ENCODE measurements around the gene PSMD13.
A peak's percentile ranks its signal among the peaks of the same experiment; 100 is the strongest.

PSMD13 gene

GRCh38 chr11:297586-298405, 61.0 kb downstream of the PSMD13 start:
- DNase-seq (ENCODE audit: extremely low read depth in 1 of 2, low read depth in 1 of 2) = peak in 1 of 2 donors; percentile 53

GRCh38 chr11:298406-299065, 61.8 kb downstream of the PSMD13 start:
- no peak for DNase-seq (ENCODE audit: extremely low read depth in 1 of 2, low read depth in 1 of 2)

- DNase-seq (ENCODE audit: extremely low read depth in 1 of 2, low read depth in 1 of 2) = no peak
These were observed 62.5 kb downstream of the PSMD13 start, which contains the start of gene IFITM5 for GRCh38 chr11:299081-299891. TSS of gene IFITM5 (minus strand) at chr11:299526. CDS start at chr11:299490, 36 bp downstream.

- no peak for DNase-seq (ENCODE audit: extremely low read depth in 1 of 2, low read depth in 1 of 2)
These were observed 63.4 kb downstream of the PSMD13 start for GRCh38 chr11:299951-300735.

Data from stimulated activated CD8-positive, alpha-beta memory T cell treated with anti-CD3 and anti-CD28 coated beads, Interleukin-7, amount 100 ng/mL, for 48 hours (primary cell).